Immature natural killer cell (primary cell): ENCODE data around the gene NTF3. TPM values are rescaled to one million over a fixed set of nuclear protein-coding genes. Genes with fewer than 3 reads are reported as not detected.
"Not testable (repeated sequence)": the region's sequence is repeated elsewhere in the genome, so short reads cannot be mapped to it uniquely, and the experiment has no call there.

ENCODE experiments used
- DNase-seq, 3 donors: peaks; one replicate each; pipeline ENCODE4 v3.0.0; 2022; ENCODE audit warnings: mixed read lengths in 1 of 3
- H3K27ac Mint-ChIP-seq, 6 donors: one replicate each; pipeline ENCODE4 v1.8.0; 2020; ENCODE audit warnings: mixed read lengths in 6 of 6, mild to moderate bottlenecking in 5 of 6, inconsistent platforms in 4 of 6, moderate library complexity in 3 of 6
- H3K27me3 Mint-ChIP-seq, 3 donors: one replicate each; pipeline ENCODE4 v1.8.0; 2020 to 2021; ENCODE audit warnings: low read depth in 3 of 3, mild to moderate bottlenecking in 3 of 3, mixed read lengths in 3 of 3, moderate library complexity in 3 of 3, inconsistent platforms in 1 of 3
- H3K36me3 Mint-ChIP-seq, 3 donors: one replicate each; pipeline ENCODE4 v1.8.0; 2020; ENCODE audit warnings: mixed read lengths in 3 of 3, inconsistent platforms in 2 of 3, mild to moderate bottlenecking in 2 of 3
- H3K4me1 Mint-ChIP-seq, 2 donors: one replicate each; pipeline ENCODE4 v1.8.0; 2020; ENCODE audit warnings: inconsistent platforms in 2 of 2, mild to moderate bottlenecking in 2 of 2, mixed read lengths in 2 of 2, moderate library complexity in 1 of 2
- H3K4me3 Mint-ChIP-seq, 5 donors: one replicate each; pipeline ENCODE4 v1.8.0; 2020; ENCODE audit warnings: mild to moderate bottlenecking in 5 of 5, mixed read lengths in 5 of 5, inconsistent platforms in 3 of 5, moderate library complexity in 3 of 5
- H3K9me3 Mint-ChIP-seq, 6 donors: one replicate each; pipeline ENCODE4 v1.8.0; 2020; ENCODE audit warnings: mild to moderate bottlenecking in 6 of 6, mixed read lengths in 6 of 6, inconsistent platforms in 4 of 6, moderate library complexity in 3 of 6
- polyA plus RNA-seq, 3 donors: library from polyadenylated mRNA; unstranded; fragments of 300-500 nt; fragmentation: Illumina TruSeq; gene quantifications; one replicate each; pipeline ENCODE4 v1.2.3, GENCODE V29; 2021

NTF3 gene
- polyA plus RNA-seq, 3 donors from 2014 or later, result not detected

DNA sequence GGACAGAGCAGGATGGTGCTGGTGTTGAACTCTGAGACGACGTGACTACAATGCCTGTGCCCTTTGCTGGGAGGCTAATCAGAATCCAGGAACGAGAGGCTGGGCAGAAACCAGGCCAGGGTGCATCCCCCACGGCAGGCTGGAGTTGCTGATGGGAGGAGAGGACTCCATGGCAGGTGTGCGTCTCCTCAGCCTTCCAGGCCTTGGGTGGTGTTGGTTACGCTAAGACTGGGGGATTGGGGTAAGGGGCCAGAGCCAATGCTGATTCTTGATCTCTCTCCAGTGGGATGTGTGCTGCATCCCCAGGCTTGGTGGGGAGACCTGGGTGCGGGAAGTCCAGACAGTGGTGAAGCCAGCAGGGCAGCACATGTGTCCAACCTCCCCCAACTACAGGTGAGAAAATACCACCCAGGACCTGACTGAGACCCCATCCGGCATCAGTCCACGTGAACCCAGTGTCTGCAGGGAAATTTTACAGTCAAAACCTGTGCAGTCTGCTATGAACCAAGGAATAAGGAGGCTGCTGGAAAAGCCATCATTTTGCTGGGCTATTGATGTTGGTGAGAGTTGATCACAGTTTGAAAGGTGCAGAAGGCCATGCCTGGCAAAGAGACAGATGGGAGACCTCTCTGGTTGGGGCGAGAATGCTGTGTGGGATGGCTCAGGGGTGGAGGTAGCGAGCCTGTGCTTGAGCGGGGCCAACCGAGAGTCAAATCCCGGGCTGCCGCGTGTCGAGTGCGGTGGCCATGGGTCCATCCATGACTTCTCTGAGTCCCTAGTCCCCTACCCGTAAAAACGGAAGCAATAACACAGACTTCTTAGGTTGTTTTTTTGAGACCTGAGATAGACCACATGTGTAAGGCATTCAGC lies 89.8 kb downstream of the NTF3 start:
- Mint-ChIP-seq H3K36me3 (no peaks in the 10 kb centered on the region), H3K4me1 (no peaks in the 10 kb centered on the region), H3K27me3 (peaks cover 2 to 8% (median 2%) of the 10 kb centered on the region in 3 donors), H3K9me3 (no peaks in the 10 kb centered on the region), H3K27ac (no peak overlapping the region), H3K4me3 (no peak overlapping the region)
- DNase-seq, result no peak

DNA sequence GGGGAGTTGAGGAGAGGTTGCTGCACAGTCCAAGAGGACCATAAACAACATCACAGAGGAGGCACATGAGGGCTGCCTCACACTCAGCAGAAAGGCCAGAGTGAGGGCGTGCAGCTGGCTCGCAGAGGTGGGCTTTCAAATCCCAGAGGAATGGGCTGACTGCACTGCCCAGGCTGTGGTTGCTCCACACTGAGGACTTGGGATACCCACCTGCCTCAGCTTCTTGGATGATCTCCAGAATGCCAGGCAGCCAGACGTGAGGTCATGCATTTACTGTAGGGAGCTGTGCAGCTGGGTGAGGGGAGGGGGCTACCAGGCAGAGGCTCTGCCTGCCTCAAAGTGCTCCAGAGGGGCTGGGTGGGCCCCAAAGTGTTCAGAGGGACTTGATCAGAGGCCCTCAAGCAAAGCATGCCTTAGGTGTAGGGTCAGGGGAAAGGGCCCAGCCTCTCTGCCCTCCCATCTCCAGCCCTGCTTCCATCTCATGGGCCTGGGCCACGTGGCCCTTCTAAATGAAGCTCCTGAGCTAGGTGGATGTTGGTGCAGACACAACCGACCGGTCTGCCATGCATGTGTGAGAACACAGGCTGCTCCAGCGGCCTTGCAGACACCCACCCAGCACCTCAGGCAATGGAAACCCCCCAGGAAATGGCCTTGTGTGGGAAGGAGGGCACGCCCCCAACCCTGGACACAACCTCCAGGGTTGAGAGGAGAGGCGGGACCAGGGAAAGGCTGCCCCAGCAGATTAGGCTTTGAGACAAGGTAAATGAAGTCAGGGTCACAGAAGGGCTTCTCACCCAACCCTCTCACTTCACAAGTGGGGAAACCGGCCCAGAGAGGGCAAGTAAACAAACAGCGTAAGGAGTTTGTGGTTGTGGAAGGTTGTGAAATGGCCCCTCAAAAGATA lies 90.8 kb downstream of the NTF3 start:
- Mint-ChIP-seq H3K27me3 (peaks cover 2 to 8% (median 2%) of the 10 kb centered on the region in 3 donors), H3K4me1 (no peaks in the 10 kb centered on the region), H3K27ac (no peak overlapping the region)

DNA sequence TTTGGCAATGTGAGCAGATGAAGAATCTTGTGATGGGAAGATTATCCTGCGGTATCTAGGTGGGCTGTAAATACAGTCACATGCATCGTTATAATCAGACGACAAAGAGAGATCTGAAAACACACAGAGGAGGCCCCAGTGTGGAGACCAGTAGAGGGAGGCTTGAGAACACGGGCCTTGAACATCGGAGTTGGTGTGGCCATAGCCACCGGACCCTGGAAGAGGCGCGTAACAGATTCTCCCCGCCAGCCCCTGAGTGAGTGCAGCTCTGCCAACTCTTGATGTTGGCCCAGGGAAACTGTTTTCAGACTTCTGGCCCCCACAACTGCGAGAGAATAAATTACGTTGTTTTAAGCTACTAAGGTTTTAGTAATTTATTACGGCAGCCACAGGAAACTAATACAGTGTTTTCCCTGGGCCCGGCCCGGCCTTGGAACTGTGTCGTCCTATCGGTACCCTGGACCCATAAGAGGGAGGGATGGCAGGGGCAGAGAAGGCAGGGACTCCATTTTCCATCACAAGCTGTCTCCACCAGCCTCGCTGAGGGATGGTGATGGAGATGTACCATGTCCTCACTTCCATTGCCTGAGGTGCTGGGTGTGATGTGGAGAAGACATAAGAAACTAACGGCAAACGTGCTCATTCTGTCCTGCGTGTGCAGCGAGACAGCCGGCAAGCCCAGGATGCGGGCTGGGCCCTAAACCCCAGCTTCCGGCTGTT lies 91.6 kb downstream of the NTF3 start:
- H3K4me3 Mint-ChIP-seq, result no peak overlapping the region
- H3K36me3 Mint-ChIP-seq, result no peaks in the 10 kb centered on the region
- no peaks in the 10 kb centered on the region for H3K4me1 Mint-ChIP-seq
- H3K27me3 Mint-ChIP-seq, result peaks cover 2 to 8% (median 2%) of the 10 kb centered on the region in 3 donors
- no peak overlapping the region for H3K27ac Mint-ChIP-seq
- no peak for DNase-seq
- no peaks in the 10 kb centered on the region for H3K9me3 Mint-ChIP-seq

More for the DNA sequence above, 90.8 kb downstream of the NTF3 start:
- Mint-ChIP-seq H3K36me3 (no peaks in the 10 kb centered on the region), H3K4me3 (no peak overlapping the region), H3K9me3 (no peaks in the 10 kb centered on the region)
- no peak for DNase-seq

DNA sequence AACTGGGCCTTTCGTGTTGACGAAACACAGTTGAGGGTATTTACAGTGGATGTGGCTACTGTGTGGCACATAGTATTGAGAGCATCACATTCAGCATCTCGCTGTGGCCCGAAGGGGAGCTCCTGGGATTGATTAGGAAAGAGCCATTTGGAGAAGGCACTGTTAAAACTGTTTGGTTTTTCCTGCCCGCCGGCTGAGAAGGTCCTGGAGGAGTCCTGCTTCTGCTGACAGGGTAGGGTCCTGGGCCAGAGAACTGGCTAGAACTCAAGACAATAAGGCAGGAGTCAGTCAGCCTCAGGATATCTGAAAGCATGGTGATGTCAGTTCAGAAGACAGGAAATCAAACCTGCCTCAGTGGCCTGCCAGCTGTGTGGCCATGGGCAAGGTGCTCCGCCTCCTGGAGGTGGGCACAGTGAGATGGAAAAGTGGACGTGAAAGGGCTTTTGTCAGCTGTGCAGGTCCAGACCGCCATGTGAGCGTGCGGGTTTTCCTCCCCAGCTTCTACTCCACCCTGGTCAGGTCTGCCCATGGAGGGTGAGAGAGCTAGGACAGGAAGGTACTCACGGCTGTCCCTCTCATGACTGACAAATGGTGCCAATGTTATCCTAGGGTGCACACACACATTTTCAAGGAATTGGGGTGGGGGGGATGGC lies 92.3 kb downstream of the NTF3 start:
- H3K9me3 Mint-ChIP-seq, result peaks cover 0 to 2% (median 0%) of the 10 kb centered on the region in 6 donors
- no peaks in the 10 kb centered on the region for H3K36me3 Mint-ChIP-seq
- no peak overlapping the region for H3K27ac Mint-ChIP-seq
- DNase-seq, result no peak
- peaks cover 2 to 8% (median 2%) of the 10 kb centered on the region in 3 donors for H3K27me3 Mint-ChIP-seq
- no peaks in the 10 kb centered on the region for H3K4me1 Mint-ChIP-seq
- no peak overlapping the region for H3K4me3 Mint-ChIP-seq

DNA sequence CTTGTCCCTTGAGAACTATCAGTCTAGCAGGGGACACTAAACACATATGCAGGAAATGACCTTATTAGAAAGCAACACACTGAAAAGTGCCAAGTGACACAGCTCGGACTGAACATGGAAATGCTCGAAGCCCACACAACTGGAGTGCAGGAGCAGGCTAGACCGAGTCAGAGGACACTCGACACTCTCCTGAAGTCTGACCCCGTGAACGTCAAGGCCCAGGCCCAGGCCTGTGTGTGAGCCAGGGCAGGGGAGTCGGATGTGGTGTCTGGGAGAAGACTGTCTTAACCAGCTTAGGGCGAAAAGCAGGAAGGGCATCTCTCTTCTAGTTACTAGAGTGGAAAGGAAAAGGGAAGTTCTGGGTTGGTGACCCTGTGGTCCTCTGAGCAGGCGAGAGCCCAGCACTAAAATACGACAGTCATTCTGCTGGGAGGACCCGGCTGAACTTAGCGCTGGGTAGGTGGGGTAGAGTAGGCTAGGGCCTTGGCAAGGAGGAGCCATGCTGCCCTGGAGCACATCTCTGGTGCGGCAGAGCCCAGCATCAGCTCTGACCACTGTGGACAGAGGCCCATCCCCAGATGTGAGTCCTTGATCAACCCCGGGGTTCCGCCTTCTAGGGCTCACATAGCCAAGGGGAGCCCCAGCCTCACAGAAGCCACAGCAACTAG lies 93.0 kb downstream of the NTF3 start:
- DNase-seq, result no peak
- Mint-ChIP-seq H3K4me1 (no peaks in the 10 kb centered on the region), H3K27me3 (peaks cover 2 to 8% (median 2%) of the 10 kb centered on the region in 3 donors), H3K27ac (no peak overlapping the region), H3K4me3 (no peak overlapping the region), H3K36me3 (no peaks in the 10 kb centered on the region), H3K9me3 (peaks cover 0 to 2% (median 0%) of the 10 kb centered on the region in 6 donors)

DNA sequence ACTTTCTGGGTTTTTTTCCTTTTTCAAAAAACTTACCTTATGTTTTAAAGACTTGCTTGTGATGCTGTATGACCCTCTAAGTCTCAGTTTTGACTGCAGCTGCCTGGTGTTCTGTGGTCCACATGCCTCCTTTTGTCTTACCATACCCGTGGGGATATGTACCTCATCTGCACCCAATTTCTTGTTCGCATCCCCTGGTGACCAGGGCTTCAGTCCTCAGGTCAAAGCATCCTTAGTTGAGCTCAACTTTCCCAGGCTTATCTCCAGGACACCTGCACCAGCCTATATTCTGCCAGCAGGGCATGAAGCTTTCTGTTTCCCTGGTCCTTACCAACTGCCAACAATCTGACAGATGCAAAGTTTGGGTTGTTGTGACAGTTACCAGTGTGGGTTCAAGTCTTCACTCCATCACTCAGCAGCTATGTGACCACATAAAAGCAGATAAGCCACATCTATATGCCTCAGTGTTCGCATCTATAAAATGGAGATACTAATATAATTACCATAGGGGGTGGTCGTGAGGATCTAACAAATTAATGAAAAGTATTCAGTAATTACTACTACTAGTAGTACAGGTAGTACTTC lies 94.0 kb downstream of the NTF3 start:
- Mint-ChIP-seq H3K9me3 (peaks cover 0 to 2% (median 0%) of the 10 kb centered on the region in 6 donors), H3K4me3 (no peak overlapping the region), H3K36me3 (no peaks in the 10 kb centered on the region), H3K27me3 (peaks cover 1 to 8% (median 2%) of the 10 kb centered on the region in 3 donors), H3K4me1 (no peaks in the 10 kb centered on the region), H3K27ac (no peak overlapping the region)
- DNase-seq, result no peak

DNA sequence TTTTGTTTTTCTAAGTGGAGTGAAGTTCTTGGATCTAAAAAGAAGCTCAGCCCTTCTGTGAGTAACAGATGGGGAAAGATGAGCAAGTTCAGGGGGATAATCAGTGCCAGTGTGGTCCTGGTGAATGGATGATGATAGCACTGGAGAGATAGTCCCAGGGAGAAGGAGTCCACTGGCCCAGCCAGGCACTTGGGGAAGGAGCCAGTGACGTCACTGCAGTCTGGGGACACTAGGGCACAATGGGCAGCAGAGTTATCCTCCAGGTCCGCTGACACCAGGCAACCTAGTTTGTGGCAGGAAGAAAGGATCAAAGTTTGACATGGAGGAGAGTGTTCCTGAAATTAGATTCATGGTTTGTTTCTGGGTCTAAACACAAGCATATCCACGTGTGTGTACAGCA lies 101.5 kb downstream of the NTF3 start:
- no peak overlapping the region for H3K27ac Mint-ChIP-seq
- peaks cover 2 to 9% (median 8%) of the 10 kb centered on the region in 3 donors for H3K27me3 Mint-ChIP-seq
- peaks cover 0 to 11% (median 1%) of the 10 kb centered on the region in 6 donors for H3K9me3 Mint-ChIP-seq
- no peaks in the 10 kb centered on the region for H3K36me3 Mint-ChIP-seq
- no peaks in the 10 kb centered on the region for H3K4me1 Mint-ChIP-seq
- no peak for DNase-seq
- H3K4me3 Mint-ChIP-seq, result no peak overlapping the region

DNA sequence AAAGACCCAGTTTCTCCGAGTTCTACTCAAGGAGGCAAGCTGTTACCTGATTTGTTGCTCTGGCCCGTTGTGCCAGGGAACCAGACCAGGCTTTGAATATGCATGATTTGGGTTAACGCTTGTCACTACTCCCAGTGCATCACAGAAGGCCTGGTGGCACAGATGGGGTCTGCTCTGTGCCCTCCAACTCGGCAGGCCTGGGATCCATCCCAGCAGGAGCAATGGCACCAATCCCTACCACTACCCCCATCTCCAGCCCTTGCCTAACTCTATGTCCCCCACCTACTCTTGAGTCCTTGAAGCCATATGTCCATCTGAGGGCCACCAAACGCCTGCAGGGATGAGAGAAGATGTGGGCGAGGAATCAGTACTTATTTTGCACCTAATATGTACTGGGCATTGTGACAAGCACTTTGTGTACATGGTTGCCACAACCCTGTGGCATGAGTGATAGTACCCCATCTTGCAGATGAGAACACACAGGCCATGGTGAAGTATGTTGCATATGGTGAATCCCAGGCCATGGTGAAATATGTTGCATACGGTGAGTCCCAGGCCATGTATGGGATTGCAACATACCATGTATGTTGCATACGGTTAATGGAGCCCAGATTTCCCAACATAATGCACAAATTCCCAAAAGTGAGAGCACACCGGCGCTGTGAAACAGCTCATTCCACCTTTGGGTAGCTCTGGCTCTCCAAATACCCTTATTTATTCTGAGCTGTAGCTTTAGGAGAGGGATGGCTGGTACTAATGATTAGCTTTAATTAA lies 102.7 kb downstream of the NTF3 start:
- Mint-ChIP-seq H3K27me3 (peaks cover 2 to 9% (median 8%) of the 10 kb centered on the region in 3 donors), H3K9me3 (peaks cover 0 to 9% (median 1%) of the 10 kb centered on the region in 6 donors), H3K4me3 (no peak overlapping the region), H3K36me3 (no peaks in the 10 kb centered on the region), H3K27ac (no peak overlapping the region), H3K4me1 (no peaks in the 10 kb centered on the region)
- no peak for DNase-seq

DNA sequence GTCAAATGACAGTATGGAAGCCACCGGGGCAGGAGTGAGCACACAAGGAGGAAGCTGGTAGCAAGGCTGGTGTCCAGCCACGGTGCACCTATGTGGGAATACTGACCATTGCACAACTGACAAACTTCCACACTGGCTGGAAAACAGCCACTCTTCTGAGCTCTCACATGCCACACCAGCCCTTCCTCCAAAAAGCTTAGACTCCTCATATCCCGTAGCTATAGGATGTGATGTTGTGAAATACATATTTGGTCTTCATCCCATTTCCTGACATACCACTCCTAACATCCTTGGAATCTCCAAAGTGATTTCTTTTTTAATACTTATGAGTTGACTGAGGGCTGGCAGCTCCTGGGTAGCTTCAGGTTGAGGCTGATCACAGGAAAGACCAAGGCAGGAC lies 103.6 kb downstream of the NTF3 start:
- no peaks in the 10 kb centered on the region for H3K36me3 Mint-ChIP-seq
- H3K27me3 Mint-ChIP-seq, result peaks cover 2 to 9% (median 8%) of the 10 kb centered on the region in 3 donors
- H3K9me3 Mint-ChIP-seq, result peaks cover 0 to 9% (median 1%) of the 10 kb centered on the region in 6 donors
- DNase-seq, result no peak
- H3K4me3 Mint-ChIP-seq, result no peak overlapping the region
- H3K4me1 Mint-ChIP-seq, result no peaks in the 10 kb centered on the region
- no peak overlapping the region for H3K27ac Mint-ChIP-seq

DNA sequence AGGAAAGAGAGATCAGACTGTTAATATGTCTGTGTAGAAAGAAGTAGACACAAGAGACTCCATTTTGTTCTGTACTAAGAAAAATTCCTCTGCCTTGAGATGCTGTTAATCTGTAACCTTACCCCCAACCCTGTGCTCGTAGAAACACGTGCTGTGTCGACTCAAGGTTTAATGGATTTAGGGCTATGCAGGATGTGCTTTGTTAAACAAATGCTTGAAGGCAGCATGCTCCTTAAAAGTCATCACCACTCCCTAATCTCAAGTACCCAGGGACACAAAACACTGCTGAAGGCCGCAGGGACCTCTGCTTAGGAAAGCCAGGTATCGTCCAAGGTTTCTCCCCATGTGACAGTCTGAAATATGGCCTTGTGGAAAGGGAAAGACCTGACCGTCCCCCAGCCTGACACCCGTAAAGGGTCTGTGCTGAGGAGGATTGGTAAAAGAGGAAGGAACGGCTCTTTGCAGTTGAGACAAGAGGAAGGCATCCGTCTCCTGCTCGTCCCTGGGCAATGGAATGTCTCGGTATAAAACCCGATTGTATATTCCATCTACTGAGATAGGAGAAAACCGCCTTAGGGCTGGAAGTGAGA lies 105.2 kb downstream of the NTF3 start:
- Mint-ChIP-seq H3K27me3 (peaks cover 4 to 11% (median 8%) of the 10 kb centered on the region in 3 donors), H3K9me3 (peaks cover 0 to 13% (median 1%) of the 10 kb centered on the region in 6 donors)
- H3K4me3 Mint-ChIP-seq, H3K27ac Mint-ChIP-seq, H3K36me3 Mint-ChIP-seq, H3K4me1 Mint-ChIP-seq, DNase-seq: not testable (repeated sequence)

DNA sequence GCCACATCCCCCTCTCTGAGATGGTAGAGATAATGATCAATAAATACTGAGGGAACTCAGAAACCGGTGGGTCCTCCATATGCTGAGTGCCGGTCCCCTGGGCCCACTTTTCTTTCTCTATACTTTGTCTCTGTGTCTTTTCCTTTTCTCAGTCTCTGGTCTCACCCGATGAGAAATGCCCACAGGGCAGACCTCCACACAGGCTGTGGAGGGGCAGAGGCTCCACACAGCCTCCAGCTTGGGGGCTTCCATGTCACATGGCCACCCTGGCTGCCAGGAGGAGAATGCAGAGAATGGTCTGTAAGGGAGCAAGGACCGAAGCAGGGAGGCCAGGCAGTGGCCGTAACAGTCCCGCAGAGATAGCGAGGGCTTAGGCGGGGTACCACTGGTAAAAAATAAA lies 105.9 kb downstream of the NTF3 start:
- no peak overlapping the region for H3K4me3 Mint-ChIP-seq
- no peaks in the 10 kb centered on the region for H3K36me3 Mint-ChIP-seq
- H3K27me3 Mint-ChIP-seq, result peaks cover 4 to 14% (median 11%) of the 10 kb centered on the region in 3 donors
- H3K27ac Mint-ChIP-seq, result no peak overlapping the region
- no peaks in the 10 kb centered on the region for H3K4me1 Mint-ChIP-seq
- no peak for DNase-seq
- H3K9me3 Mint-ChIP-seq, result peaks cover 0 to 10% (median 1%) of the 10 kb centered on the region in 6 donors
